ENCODE data around the gene B4GALT2.

DNA sequence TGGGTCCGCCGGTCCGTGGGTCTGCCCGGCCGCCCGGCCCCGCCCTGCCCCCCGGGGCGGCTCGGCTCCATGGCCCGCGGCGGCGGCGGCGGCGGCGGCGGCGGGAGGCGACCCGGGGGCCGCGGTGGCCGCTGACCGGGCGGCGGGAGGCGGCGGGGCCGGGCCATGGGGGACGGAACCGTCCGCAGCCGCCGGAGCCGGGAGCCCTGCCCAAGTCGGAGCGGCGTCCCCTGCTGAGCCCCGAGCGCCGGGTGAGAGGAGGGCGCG, 184 bp downstream of the B4GALT2 start:
- TF ChIP-seq POLR2A (IDR thresholded peaks at IDR 0.05) (no peak), EP300 (IDR thresholded peaks at IDR 0.05) (no peak), POLR2AphosphoS5 (IDR thresholded peaks at IDR 0.05) (no peak)
- TF ChIP-seq, protein P1, sequence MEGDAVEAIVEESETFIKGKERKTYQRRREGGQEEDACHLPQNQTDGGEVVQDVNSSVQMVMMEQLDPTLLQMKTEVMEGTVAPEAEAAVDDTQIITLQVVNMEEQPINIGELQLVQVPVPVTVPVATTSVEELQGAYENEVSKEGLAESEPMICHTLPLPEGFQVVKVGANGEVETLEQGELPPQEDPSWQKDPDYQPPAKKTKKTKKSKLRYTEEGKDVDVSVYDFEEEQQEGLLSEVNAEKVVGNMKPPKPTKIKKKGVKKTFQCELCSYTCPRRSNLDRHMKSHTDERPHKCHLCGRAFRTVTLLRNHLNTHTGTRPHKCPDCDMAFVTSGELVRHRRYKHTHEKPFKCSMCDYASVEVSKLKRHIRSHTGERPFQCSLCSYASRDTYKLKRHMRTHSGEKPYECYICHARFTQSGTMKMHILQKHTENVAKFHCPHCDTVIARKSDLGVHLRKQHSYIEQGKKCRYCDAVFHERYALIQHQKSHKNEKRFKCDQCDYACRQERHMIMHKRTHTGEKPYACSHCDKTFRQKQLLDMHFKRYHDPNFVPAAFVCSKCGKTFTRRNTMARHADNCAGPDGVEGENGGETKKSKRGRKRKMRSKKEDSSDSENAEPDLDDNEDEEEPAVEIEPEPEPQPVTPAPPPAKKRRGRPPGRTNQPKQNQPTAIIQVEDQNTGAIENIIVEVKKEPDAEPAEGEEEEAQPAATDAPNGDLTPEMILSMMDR (IDR thresholded peaks at IDR 0.05), result no peak
